ENCODE measurements around the gene TMEM117.

DNA sequence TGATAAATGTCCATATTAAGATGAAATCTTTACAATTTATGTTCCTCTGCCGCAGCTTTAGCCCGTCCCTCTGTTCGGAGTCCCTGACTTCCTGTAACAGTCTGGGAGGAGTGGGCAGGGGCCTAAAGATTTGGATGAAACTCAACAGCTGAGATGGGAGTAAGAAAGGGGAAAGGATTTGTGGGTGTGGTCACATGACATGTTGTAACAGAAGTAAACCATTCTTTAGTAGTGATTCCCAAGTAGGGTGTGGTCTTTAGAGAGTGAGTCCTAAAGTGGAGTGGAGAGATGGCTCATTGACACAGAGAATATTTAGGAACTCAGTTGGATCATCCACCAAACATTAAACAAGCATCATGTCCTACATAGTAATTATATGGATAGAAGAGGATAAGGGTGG, 12.9 kb downstream of the TMEM117 start:
- TF ChIP-seq, protein P1, sequence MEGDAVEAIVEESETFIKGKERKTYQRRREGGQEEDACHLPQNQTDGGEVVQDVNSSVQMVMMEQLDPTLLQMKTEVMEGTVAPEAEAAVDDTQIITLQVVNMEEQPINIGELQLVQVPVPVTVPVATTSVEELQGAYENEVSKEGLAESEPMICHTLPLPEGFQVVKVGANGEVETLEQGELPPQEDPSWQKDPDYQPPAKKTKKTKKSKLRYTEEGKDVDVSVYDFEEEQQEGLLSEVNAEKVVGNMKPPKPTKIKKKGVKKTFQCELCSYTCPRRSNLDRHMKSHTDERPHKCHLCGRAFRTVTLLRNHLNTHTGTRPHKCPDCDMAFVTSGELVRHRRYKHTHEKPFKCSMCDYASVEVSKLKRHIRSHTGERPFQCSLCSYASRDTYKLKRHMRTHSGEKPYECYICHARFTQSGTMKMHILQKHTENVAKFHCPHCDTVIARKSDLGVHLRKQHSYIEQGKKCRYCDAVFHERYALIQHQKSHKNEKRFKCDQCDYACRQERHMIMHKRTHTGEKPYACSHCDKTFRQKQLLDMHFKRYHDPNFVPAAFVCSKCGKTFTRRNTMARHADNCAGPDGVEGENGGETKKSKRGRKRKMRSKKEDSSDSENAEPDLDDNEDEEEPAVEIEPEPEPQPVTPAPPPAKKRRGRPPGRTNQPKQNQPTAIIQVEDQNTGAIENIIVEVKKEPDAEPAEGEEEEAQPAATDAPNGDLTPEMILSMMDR (IDR thresholded peaks at IDR 0.05): no peak
- no peak for TF ChIP-seq POLR2A (IDR thresholded peaks at IDR 0.05)
- no peak for TF ChIP-seq POLR2AphosphoS5 (IDR thresholded peaks at IDR 0.05)
